ENCODE results near the gene MYO15B.

The MYO15B gene

GRCh38 chr17:75629157-75629556, 41.6 kb downstream of the MYO15B start:
- DNase-seq (ENCODE audit: low read depth in 2 of 2) = no peak
- TF ChIP-seq, protein P1, sequence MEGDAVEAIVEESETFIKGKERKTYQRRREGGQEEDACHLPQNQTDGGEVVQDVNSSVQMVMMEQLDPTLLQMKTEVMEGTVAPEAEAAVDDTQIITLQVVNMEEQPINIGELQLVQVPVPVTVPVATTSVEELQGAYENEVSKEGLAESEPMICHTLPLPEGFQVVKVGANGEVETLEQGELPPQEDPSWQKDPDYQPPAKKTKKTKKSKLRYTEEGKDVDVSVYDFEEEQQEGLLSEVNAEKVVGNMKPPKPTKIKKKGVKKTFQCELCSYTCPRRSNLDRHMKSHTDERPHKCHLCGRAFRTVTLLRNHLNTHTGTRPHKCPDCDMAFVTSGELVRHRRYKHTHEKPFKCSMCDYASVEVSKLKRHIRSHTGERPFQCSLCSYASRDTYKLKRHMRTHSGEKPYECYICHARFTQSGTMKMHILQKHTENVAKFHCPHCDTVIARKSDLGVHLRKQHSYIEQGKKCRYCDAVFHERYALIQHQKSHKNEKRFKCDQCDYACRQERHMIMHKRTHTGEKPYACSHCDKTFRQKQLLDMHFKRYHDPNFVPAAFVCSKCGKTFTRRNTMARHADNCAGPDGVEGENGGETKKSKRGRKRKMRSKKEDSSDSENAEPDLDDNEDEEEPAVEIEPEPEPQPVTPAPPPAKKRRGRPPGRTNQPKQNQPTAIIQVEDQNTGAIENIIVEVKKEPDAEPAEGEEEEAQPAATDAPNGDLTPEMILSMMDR (IDR thresholded peaks at IDR 0.05; ENCODE audit: low read depth, low read length) = no peak
- no peak overlapping the region for H3K4me3 ChIP-seq (replicated peaks in 1 of 2; ENCODE audit: low read depth in 2 of 2, low read length in 2 of 2)

DNA sequence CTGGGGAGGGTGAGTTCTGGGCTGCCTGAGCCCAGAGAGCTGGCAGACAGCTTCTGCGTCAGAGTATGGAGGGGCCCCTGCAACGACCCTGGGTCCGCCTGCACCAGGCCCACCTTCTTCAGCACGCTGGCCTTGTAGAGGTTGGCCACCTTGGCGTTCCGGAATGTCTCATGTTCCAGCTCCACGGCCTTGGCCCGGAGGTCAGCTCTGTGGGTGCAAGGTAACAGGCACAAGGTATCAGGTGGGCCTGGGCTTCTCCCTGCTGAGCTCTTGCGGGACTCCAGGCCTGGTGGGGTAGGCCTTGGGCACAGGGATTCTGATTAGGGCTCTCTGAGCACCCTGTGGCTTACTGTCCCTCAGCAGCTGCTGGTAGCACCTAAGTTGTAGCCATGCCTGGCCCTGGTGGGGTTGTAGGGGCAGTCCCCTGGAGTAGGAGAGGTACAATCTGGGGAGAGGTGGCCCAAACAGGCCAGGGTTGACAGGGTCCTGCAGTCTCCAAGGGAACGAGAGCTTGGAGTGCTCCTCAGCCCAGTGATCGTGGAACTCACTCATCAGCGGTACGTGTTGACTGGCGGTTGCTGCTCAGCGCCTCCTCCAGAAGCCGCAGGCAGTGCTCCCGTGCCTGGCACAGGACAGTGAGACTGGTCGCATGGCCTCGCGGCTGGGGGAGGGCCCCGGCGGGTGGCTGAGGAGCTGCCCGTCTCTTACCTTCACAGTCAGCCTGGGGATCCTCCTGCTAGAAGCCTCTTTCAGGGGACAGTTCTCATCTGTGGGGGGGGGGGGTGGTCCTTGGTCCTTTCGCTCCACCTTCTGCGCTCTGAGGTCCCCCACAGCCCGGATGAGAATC, 42.7 kb downstream of the MYO15B start:
- no peak for DNase-seq (ENCODE audit: low read depth in 2 of 2)
- H3K4me3 ChIP-seq (replicated peaks in 1 of 2; ENCODE audit: low read depth in 2 of 2, low read length in 2 of 2) = no peak overlapping the region
- TF ChIP-seq, protein P1 (IDR thresholded peaks at IDR 0.05; ENCODE audit: low read depth, low read length) = no peak

GRCh38 chr17:75631353-75631752, 43.8 kb downstream of the MYO15B start:
- H3K4me3 ChIP-seq (replicated peaks in 1 of 2; ENCODE audit: low read depth in 2 of 2, low read length in 2 of 2) = no peak overlapping the region
- TF ChIP-seq, protein P1 (IDR thresholded peaks at IDR 0.05; ENCODE audit: low read depth, low read length) = no peak
- no peak for DNase-seq (ENCODE audit: low read depth in 2 of 2)

- H3K4me3 ChIP-seq (replicated peaks in 1 of 2; ENCODE audit: low read depth in 2 of 2, low read length in 2 of 2) = no peak overlapping the region
- TF ChIP-seq, protein P1 (IDR thresholded peaks at IDR 0.05; ENCODE audit: low read depth, low read length) = no peak
These were observed 44.8 kb downstream of the MYO15B start for GRCh38 chr17:75632428-75632827.

GRCh38 chr17:75632863-75633485, 45.4 kb downstream of the MYO15B start, which contains the start of gene SMIM5:
Gene SMIM5, plus strand, starts transcription at chr17:75633434. Its CDS starts 6,768 bp downstream, at chr17:75640202.
- peak; percentile 90 to 91 for DNase-seq (ENCODE audit: low read depth in 2 of 2)
- TF ChIP-seq, protein P1 (IDR thresholded peaks at IDR 0.05; ENCODE audit: low read depth, low read length) = peak; percentile 96
- no peak within 1 kb of the TSS for H3K4me3 ChIP-seq (replicated peaks in 1 of 2; ENCODE audit: low read depth in 2 of 2, low read length in 2 of 2)

More at GRCh38 chr17:75632428-75632827, 44.8 kb downstream of the MYO15B start:
- no peak for DNase-seq (ENCODE audit: low read depth in 2 of 2)

- TF ChIP-seq, protein P1 (IDR thresholded peaks at IDR 0.05; ENCODE audit: low read depth, low read length) = peak; percentile 74
- peak; percentile 91 to 92 for DNase-seq (ENCODE audit: low read depth in 2 of 2)
- no peak overlapping the region for H3K4me3 ChIP-seq (replicated peaks in 1 of 2; ENCODE audit: low read depth in 2 of 2, low read length in 2 of 2)
These were observed 46.1 kb downstream of the MYO15B start for GRCh38 chr17:75633486-75634375.
